NCI-H748 treated with DMSO at 0.1 percent for 48 hours (cell line): ENCODE data around the gene COL4A5.
"Not testable (repeated sequence)": the region's sequence is repeated elsewhere in the genome, so short reads cannot be mapped to it uniquely, and the experiment has no call there.

Experiments
- DNase-seq: peaks from one replicate; lab custom pipeline; 2025; lab: John Stamatoyannopoulos, UW

COL4A5 gene

GRCh38 chrX:108439426-108439942 lies at the start of gene COL4A5:
Gene COL4A5, plus strand, starts transcription at chrX:108439838. Its CDS starts 288 bp downstream, at chrX:108440126.
- peak; percentile 71 for DNase-seq

- DNase-seq, result not testable (repeated sequence)
Observed at GRCh38 chrX:108390976-108391717, 48.5 kb upstream of the COL4A5 start.

GRCh38 chrX:108396188-108396891 lies 43.3 kb upstream of the COL4A5 start:
- no peak for DNase-seq

- no peak for DNase-seq
Observed at GRCh38 chrX:108396986-108397385, 42.7 kb upstream of the COL4A5 start.

- DNase-seq, result no peak
Observed at GRCh38 chrX:108397627-108398391, 41.8 kb upstream of the COL4A5 start.

GRCh38 chrX:108399418-108400165 lies 40.0 kb upstream of the COL4A5 start:
- no peak for DNase-seq

- DNase-seq, result no peak
Observed at GRCh38 chrX:108412783-108413182, 26.9 kb upstream of the COL4A5 start.

GRCh38 chrX:108415146-108415545 lies 24.5 kb upstream of the COL4A5 start:
- DNase-seq, result no peak

GRCh38 chrX:108415891-108416290 lies 23.7 kb upstream of the COL4A5 start:
- no peak for DNase-seq

GRCh38 chrX:108417257-108417656 lies 22.4 kb upstream of the COL4A5 start:
- DNase-seq, result no peak

GRCh38 chrX:108419401-108419800 lies 20.2 kb upstream of the COL4A5 start:
- DNase-seq, result no peak

GRCh38 chrX:108420481-108420880 lies 19.2 kb upstream of the COL4A5 start:
- DNase-seq, result peak; percentile 71

- DNase-seq, result peak; percentile 21
Observed at GRCh38 chrX:108426262-108426661, 13.4 kb upstream of the COL4A5 start.

GRCh38 chrX:108435261-108435660 lies 4.4 kb upstream of the COL4A5 start:
- DNase-seq, result no peak

GRCh38 chrX:108437349-108438109 lies 2.1 kb upstream of the COL4A5 start:
- no peak for DNase-seq

- no peak for DNase-seq
Observed at GRCh38 chrX:108438110-108438623, 1.5 kb upstream of the COL4A5 start, which contains the start of gene COL4A6. Gene COL4A6, minus strand, starts transcription at chrX:108438422. Its CDS starts 226 bp downstream, at chrX:108438196.

- DNase-seq, result peak; percentile 10
Observed at GRCh38 chrX:108439961-108440696, 491 bp downstream of the COL4A5 start.

GRCh38 chrX:108442901-108443464 lies 3.3 kb downstream of the COL4A5 start:
- no peak for DNase-seq

GRCh38 chrX:108447303-108447702 lies 7.7 kb downstream of the COL4A5 start:
- DNase-seq, result no peak

- DNase-seq, result no peak
Observed at GRCh38 chrX:108453841-108454240, 14.2 kb downstream of the COL4A5 start.
